H1 (cell line): Measurements from ENCODE around the gene STAM.

Source experiments
- ATF2 ChIP-seq: IDR thresholded peaks from 2 replicates; pipeline ENCODE4 v1.6.1; 2012; ENCODE audit warnings: low read length, inconsistent platforms
- CREB1 ChIP-seq: IDR thresholded peaks from 2 replicates; pipeline ENCODE4 v1.6.1; 2012; ENCODE audit warnings: inconsistent platforms
- EP300 ChIP-seq, 2 experiments: IDR thresholded peaks; 1 replicate in 1 of 2; 2 replicates in 1 of 2; pipeline ENCODE4 v1.6.1; 2011 to 2012; ENCODE audit warnings: low read depth in 2 of 2, low read length in 2 of 2, mild to moderate bottlenecking in 2 of 2, borderline replicate concordance in 1 of 2, inconsistent platforms in 1 of 2, moderate library complexity in 1 of 2
- EZH2 ChIP-seq: fragments of 200-600 bp; sonication (generic); IDR thresholded peaks from 2 replicates; pipeline ENCODE4 v1.7.1; 2012; ENCODE audit warnings: low read depth, mild to moderate bottlenecking, moderate library complexity, low read length, inconsistent platforms; ENCODE audit not compliant: severe bottlenecking
- GTF2F1 ChIP-seq: IDR thresholded peaks from 2 replicates; pipeline ENCODE4 v1.6.1; 2012; ENCODE audit warnings: low read depth, low read length, improper control_type of control experiment, borderline replicate concordance
- POLR2A ChIP-seq, 2 experiments: IDR thresholded peaks; 1 replicate in 1 of 2; 2 replicates in 1 of 2; pipeline ENCODE4 v1.6.1; 2011; ENCODE audit warnings: low read depth in 2 of 2, low read length in 2 of 2, mild to moderate bottlenecking in 2 of 2; ENCODE audit errors: control extremely low read depth in 1 of 2
- POLR2AphosphoS5 ChIP-seq: IDR thresholded peaks from 2 replicates; pipeline ENCODE4 v1.6.1; 2011; ENCODE audit warnings: low read depth, low read length
- TBP ChIP-seq: IDR thresholded peaks from 2 replicates; pipeline ENCODE4 v1.6.1; 2011; ENCODE audit warnings: low read depth, low read length, improper control_type of control experiment
- TCF12 ChIP-seq: IDR thresholded peaks from 2 replicates; pipeline ENCODE4 v1.6.1; 2011; ENCODE audit warnings: low read depth, mild to moderate bottlenecking, low read length
- USF2 ChIP-seq: IDR thresholded peaks from 2 replicates; pipeline ENCODE4 v1.6.1; 2011; ENCODE audit warnings: low read length, improper control_type of control experiment
- TF ChIP-seq, protein P1 (sequence below): IDR thresholded peaks from 2 replicates; pipeline ENCODE4 v1.6.1; 2012; ENCODE audit warnings: inconsistent platforms
- TF ChIP-seq, protein P2 (sequence below), 3 experiments: IDR thresholded peaks; 1 replicate in 2 of 3; 2 replicates in 1 of 3; pipeline versions ENCODE4 v1.5.1 to v1.6.1; 2011; ENCODE audit warnings: low read length in 3 of 3, mild to moderate bottlenecking in 3 of 3, inconsistent platforms in 2 of 3, low read depth in 1 of 3, moderate library complexity in 1 of 3; ENCODE audit not compliant: insufficient read depth in 1 of 3; ENCODE audit errors: control extremely low read depth in 1 of 3

GRCh38 chr10:17673471-17674061 lies 29.6 kb downstream of the STAM start:
- TF ChIP-seq EZH2 (no peak), USF2 (no peak), EP300 (IDR thresholded peaks at IDR 0.05; ENCODE audit: borderline replicate concordance in 1 of 2, low read depth in 2 of 2, low read length in 2 of 2) (no peak), POLR2A (IDR thresholded peaks at IDR 0.05; ENCODE audit: control extremely low read depth in 1 of 2, low read depth in 2 of 2, low read length in 2 of 2) (no peak), TBP (no peak), TCF12 (0 out of 2 replicates have a peak, but pooled peaks have one; percentile 26), POLR2AphosphoS5 (no peak), GTF2F1 (no peak), ATF2 (peak; percentile 25; the same call in 1 of the 2 replicates), CREB1 (no peak)
- TF ChIP-seq, protein P1, sequence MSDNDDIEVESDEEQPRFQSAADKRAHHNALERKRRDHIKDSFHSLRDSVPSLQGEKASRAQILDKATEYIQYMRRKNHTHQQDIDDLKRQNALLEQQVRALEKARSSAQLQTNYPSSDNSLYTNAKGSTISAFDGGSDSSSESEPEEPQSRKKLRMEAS = no peak
- TF ChIP-seq, protein P2, sequence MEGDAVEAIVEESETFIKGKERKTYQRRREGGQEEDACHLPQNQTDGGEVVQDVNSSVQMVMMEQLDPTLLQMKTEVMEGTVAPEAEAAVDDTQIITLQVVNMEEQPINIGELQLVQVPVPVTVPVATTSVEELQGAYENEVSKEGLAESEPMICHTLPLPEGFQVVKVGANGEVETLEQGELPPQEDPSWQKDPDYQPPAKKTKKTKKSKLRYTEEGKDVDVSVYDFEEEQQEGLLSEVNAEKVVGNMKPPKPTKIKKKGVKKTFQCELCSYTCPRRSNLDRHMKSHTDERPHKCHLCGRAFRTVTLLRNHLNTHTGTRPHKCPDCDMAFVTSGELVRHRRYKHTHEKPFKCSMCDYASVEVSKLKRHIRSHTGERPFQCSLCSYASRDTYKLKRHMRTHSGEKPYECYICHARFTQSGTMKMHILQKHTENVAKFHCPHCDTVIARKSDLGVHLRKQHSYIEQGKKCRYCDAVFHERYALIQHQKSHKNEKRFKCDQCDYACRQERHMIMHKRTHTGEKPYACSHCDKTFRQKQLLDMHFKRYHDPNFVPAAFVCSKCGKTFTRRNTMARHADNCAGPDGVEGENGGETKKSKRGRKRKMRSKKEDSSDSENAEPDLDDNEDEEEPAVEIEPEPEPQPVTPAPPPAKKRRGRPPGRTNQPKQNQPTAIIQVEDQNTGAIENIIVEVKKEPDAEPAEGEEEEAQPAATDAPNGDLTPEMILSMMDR (IDR thresholded peaks at IDR 0.05; ENCODE audit: control extremely low read depth in 1 of 3, insufficient read depth in 1 of 3, low read depth in 1 of 3, low read length in 3 of 3) = no peak
